ENCODE data around the gene ADAMTS2.

DNA sequence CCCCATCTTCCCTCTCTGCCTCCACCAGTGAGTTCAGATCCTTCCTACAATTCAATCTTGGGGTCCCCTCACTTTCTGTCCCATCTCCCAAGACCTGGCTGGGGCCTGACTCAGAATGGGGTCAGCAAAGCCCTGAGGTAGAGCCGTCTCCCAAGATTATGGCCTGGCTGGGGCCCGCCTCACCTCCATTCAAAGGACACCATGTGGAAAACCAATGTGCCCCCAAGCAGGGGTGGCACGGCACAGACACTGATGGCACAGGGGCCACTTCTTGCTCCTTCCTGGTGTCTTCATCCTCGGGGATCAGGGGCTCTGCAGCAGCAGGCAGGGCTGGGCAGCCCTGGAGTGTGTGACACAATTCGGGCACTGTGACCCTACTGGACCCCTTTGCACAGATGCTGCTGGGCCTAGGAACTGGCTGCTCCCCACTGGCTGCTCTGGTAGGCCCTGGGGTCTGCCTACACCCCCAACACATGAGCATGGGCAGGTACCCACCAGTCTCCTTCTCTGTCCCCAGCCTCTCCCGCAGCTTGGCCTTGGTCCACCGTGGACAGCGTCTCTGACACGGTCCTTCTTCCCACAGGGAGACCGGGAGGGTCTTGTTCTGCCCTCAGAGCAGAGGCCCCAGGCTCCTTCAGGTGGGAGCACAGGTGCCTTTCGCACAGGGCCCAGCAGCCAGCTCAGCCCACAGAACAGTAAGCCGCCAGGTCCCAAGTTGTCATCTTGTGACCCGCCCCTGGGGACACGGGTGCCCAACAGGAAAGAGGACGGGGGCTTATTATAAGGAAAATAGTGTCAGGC is 89.5 kb downstream of the ADAMTS2 start:
- no peak for TF ChIP-seq CTCF (IDR thresholded peaks at IDR 0.05; ENCODE audit: insufficient read depth, low read length, poor library complexity, severe bottlenecking)
- no peak for TF ChIP-seq EZH2phosphoT487 (conservative IDR thresholded peaks at IDR 0.05; ENCODE audit: low read length)
